RWPE1 (cell line): ENCODE measurements around the gene BEAN1.
A peak's percentile ranks its signal among the peaks of the same experiment; 100 is the strongest.
"Not testable (repeated sequence)": the region's sequence is repeated elsewhere in the genome, so short reads cannot be mapped to it uniquely, and the experiment has no call there.

Experiments used
- CTCF ChIA-PET: fragments of 350-600 bp; sonication (Branson Sonifier 250); formaldehyde crosslinking; extraction: SDS; loops from one replicate; lab custom pipeline; 2021; lab: Yijun Ruan, JAX
- POLR2A ChIA-PET: fragments of 400-600 bp; formaldehyde crosslinking; extraction: SDS; loops from one replicate; lab custom pipeline; 2020; ENCODE audit warnings: antibody characterized with exemption; ENCODE audit not compliant: low non-redundant PET; lab: Yijun Ruan, JAX
- DNase-seq: peaks from one replicate; pipeline ENCODE4 v3.0.0; 2012; ENCODE audit warnings: low spot score
- H3K27ac ChIP-seq: fragments of 450-650 bp; 2 replicates; pipeline ENCODE4 v1.5.1; 2017
- CTCF ChIP-seq: fragments of 450-650 bp; conservative IDR thresholded peaks from 2 replicates; pipeline ENCODE4 v1.5.1; 2017; ENCODE audit warnings: low read depth, mild to moderate bottlenecking

BEAN1 gene

GRCh38 chr16:66457888-66458287 lies 30.8 kb downstream of the BEAN1 start:
- POLR2A ChIA-PET: no interaction called here
- peak; percentile 39 for DNase-seq
- TF ChIP-seq CTCF: no peak
- no peak overlapping the region for H3K27ac ChIP-seq
- CTCF ChIA-PET: no interaction called here

DNA sequence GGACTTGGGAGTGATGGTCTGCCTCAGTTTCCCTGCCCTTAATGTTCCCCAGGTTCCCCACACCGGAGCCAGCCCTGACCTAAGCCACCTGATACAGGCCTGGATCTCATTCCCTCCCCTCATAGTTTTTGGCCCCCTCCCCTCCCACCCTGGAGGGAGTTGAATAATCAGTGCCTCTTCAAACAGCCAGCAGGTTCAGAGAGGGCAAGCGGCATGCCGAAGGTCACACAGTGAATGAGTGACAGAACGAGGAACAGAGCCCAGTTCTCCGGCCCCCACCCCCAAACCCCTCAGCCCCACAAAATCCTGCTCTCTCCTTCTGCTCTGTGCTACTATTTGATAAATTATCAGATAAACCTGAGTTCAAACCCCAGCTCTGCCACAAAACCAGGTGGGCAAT lies 31.2 kb downstream of the BEAN1 start:
- H3K27ac ChIP-seq: no peak overlapping the region
- no peak for TF ChIP-seq CTCF
- no peak for DNase-seq
- CTCF ChIA-PET: no interaction called here
- POLR2A ChIA-PET: no interaction called here

GRCh38 chr16:66458853-66459252 lies 31.8 kb downstream of the BEAN1 start:
- POLR2A ChIA-PET: no interaction called here
- no peak overlapping the region for H3K27ac ChIP-seq
- TF ChIP-seq CTCF: no peak
- DNase-seq: no peak
- CTCF ChIA-PET: no interaction called here

- CTCF ChIA-PET: interaction anchor here (0.6 kb wide), 1 partner anchor 97 kb away, joined by 5 read pairs; no protein-coding TSS in a partner anchor
These were observed 32.8 kb downstream of the BEAN1 start for GRCh38 chr16:66459878-66460277.

GRCh38 chr16:66460703-66461102 lies 33.6 kb downstream of the BEAN1 start:
- TF ChIP-seq CTCF: no peak
- ChIA-PET CTCF (interaction anchor here (0.6 kb wide), 1 partner anchor 23 kb away, joined by 4 read pairs; no protein-coding TSS in a partner anchor), POLR2A (no interaction called here)

More at GRCh38 chr16:66459878-66460277, 32.8 kb downstream of the BEAN1 start:
- no peak for DNase-seq
- no peak overlapping the region for H3K27ac ChIP-seq
- POLR2A ChIA-PET: no interaction called here
- no peak for TF ChIP-seq CTCF

DNA sequence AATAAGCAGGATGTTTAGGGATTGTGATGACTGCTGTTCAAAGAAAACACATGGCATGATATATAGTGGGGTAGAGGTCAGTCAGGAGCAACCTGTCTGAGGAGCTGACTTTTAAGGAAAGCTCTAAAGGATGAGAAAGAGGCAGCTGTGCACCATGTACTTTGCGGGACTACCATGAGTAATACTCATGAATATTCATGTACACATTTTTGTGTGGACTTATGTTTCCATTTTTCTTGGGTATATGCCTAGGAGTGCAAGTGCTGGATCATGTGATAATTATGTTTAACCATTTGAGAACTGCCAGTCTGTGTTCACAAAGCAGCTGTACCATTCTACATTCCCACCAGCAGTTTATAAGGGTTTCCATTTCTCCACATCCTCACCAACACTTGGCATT lies 35.8 kb downstream of the BEAN1 start:
- POLR2A ChIA-PET: no interaction called here
- H3K27ac ChIP-seq: no peak overlapping the region
- no peak for TF ChIP-seq CTCF
- CTCF ChIA-PET: interaction anchor here (0.8 kb wide), 1 partner anchor 17 kb away, joined by 3 read pairs; no protein-coding TSS in a partner anchor
- DNase-seq: no peak

More at GRCh38 chr16:66460703-66461102, 33.6 kb downstream of the BEAN1 start:
- no peak overlapping the region for H3K27ac ChIP-seq
- no peak for DNase-seq

- CTCF ChIA-PET, H3K27ac ChIP-seq, DNase-seq, POLR2A ChIA-PET: not testable (repeated sequence)
These were observed 38.9 kb downstream of the BEAN1 start for GRCh38 chr16:66465946-66466345.

DNA sequence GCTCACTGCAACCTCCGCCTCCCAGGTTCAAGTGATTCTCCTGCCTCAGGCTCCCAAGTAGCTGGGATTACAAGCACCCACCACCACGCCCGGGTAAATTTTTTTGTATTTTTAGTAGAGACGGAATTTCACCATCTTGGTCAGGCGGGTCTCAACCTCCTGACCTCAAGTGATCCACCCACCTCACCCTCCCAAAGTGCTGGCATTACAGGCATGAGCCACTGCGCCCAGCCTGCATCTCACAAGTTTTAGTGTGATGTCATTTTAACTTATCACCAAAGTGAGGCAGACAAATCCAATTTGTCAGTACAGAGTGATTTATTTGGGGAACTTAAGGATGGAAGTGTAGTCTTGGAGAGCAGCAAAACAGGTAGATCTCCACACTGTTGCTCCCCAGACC lies 39.5 kb downstream of the BEAN1 start:
- DNase-seq, CTCF ChIA-PET, H3K27ac ChIP-seq, POLR2A ChIA-PET: not testable (repeated sequence)
